Endothelial cell of hepatic sinusoid (primary cell): ENCODE results near the gene HTRA1.

Source experiments
- in situ Hi-C: cut with HindIII; loops from 2 replicates; pipeline ENCODE4 v1.10.0; 2017; ENCODE audit warnings: low sequenced_read_pairs

HTRA1 gene

GRCh38 chr10:122493761-122494160 lies 32.4 kb downstream of the HTRA1 start:
- in situ Hi-C loops = no loop called here

DNA sequence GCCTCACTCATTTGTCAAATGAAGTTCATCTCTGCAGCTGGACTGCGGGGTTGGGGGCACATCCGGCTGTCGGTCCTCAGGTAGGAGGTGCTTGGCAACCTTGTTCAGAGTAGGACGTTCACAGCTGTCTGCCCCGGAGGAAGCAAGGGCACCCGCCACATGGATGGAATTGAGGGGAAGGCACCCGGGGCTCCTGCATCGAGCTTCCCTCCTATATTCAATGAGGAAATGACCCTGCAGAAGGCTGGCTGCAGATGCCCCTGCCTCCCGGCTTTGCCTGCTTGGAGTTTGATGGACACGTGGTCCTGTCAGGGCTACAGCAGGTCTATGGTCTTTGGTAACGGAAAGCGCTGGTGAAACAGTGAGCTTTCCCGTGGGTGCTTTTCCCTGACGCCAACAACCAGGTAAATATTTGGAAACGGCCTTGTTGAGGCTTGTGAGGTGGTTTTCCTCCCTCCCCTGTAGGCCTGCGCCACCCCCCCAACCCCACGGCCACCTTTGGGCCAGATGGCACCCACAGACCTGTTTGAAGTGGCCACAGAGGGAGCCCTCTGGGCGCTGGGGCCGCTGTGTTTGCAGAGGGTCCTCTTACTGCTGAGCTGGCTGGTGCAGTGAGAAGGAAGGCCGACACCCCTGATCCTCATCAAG lies 32.9 kb downstream of the HTRA1 start:
- in situ Hi-C loops = no loop called here

- in situ Hi-C loops = no loop called here
Observed at GRCh38 chr10:122494833-122495232, 33.5 kb downstream of the HTRA1 start.

DNA sequence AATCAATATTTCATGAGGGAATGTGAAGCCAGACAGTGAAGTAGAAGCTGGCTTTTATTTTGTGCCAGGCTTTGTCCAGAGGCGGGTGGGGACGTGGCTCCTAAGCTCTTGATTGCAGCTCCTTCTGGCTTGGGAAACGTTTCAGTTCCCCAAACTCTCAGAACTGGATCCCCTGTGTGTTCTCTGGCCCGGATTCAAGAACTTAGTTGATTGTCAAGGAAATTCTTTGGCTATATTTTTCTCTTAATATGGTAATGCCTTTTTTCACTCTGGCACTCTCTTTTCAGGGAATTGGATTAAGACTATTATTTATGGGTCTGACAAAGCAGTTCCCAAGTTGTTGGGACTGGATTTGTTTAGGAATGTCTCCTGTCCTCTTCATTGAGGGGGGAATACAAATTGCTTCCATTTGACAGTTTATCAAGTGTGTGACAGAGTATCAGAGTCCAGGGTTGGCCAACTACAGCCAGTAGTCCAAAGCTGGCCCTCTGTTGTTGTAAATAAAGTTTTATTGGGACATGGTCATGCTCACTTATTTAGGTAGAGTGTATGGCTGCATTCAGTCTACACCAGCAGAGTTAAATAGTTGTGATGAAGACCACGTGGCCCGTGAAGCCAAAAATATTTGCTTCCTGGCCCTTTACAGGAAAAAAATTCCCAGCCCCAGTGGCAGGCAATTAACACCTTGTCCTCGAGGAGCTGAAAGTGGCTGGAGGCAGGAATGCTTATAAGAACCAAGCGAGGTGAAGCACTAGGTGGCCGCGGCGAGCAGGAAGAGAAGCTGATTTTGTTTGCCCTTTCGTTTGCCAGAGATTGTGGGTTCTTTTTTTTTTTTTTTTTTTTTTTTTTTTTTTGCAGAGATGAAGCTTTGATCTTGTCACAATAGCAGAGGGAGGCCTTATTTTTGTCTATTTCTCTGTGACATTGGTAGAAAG lies 34.3 kb downstream of the HTRA1 start:
- in situ Hi-C loops = no loop called here

DNA sequence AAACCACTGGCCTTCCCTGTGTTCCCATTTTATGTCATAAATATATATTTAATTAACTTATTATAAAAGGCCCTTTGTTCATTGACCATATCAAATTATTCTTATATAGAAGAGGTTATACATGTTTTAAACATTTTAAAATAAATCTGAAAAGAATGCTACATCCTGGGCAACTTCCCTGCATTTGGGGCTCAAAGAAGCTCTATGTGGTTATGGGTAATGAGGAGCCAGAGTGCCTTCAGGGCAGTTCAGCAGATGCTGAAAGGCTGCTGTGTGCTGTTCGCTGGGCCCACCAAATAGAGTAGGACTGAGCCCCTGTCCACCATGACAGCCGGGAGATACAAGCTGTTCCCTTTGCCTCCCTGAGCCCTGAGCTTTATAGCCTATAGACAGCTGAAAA lies 35.9 kb downstream of the HTRA1 start:
- in situ Hi-C loops = no loop called here

GRCh38 chr10:122498521-122498920 lies 37.2 kb downstream of the HTRA1 start:
- in situ Hi-C loops = no loop called here

GRCh38 chr10:122499012-122499411 lies 37.7 kb downstream of the HTRA1 start:
- in situ Hi-C loops = no loop called here

DNA sequence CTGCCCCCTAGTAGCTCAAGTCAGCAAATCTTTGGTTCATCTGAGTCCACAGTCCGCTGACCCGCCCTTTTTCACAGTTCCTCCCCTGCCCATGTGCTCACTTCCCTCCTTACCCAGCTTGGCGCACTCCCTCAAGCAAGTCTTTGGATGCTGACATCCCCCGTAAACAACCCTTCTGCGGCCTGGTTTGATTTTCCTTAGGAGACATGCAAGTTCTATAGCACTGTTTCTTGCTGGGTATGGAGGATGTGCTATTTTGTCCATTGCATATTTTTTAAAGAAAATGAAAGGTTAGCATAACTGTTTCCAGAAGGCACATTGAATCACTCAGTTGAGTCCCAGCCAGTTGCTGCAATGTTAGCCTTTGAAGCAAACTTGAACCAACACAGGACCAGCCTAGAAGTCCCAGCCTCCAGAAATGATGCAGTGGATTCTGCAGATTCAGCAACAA lies 38.2 kb downstream of the HTRA1 start:
- in situ Hi-C loops = no loop called here

- in situ Hi-C loops = no loop called here
Observed at GRCh38 chr10:122500194-122500593, 38.8 kb downstream of the HTRA1 start.

GRCh38 chr10:122500726-122501125 lies 39.4 kb downstream of the HTRA1 start:
- in situ Hi-C loops = no loop called here

GRCh38 chr10:122503012-122503411 lies 41.7 kb downstream of the HTRA1 start:
- in situ Hi-C loops = no loop called here

DNA sequence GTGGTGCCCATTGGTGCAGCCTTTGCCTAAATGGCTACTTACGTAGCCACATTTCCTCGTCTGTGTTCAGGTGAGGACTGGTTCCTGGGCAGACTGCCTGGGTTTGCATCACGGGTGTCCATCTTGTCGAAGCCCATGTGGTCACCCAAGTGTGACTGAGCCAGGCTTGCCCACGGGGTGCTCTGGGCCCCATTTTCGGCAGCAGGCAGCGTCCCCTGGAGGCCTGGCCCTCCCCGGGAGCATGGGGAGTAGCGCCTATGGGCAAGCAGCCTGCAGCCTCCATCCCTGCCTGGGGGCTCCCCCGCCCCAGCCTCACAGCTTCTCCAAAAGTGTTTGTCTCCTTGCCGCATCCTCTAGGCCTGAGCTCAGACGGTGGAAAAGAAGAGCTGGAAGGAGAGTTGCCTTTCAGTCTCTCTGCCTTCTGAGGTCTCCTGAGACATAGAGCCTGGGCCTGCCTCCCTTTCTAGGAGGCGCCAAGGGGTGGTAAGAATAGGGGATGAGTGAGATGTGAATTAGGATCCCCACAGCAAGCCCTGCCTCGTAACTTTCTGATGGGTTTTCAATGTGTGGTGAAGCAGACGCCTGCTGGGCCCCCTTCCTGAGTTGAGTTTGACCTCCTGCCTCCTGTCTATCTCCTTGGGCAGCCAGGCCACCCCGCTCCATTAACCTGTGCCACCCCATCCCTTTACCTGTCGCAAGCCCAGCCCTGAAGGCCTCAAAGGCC lies 42.7 kb downstream of the HTRA1 start:
- in situ Hi-C loops = no loop called here

DNA sequence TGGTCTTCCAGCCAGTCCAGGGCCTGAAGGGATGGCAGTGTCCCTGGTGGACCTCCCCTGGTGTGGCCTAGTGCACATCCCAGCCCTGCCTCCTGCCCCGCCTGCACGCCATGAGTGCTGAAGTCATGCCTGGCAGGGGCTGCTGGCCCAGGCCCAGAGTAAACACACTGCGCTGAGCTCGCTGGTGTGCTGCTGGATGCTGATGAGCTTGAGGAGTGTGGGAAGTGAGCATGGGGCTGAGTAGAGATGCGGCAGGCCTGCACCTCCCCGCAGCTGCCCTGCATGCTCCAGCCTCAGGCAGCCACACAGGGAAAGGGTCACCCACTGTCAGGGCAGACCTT lies 43.2 kb downstream of the HTRA1 start:
- in situ Hi-C loops = no loop called here

- in situ Hi-C loops = no loop called here
Observed at GRCh38 chr10:122505011-122505410, 43.7 kb downstream of the HTRA1 start.

- in situ Hi-C loops = no loop called here
Observed at GRCh38 chr10:122505885-122506645, 44.7 kb downstream of the HTRA1 start.

- in situ Hi-C loops = no loop called here
Observed at GRCh38 chr10:122507616-122508015, 46.3 kb downstream of the HTRA1 start.

DNA sequence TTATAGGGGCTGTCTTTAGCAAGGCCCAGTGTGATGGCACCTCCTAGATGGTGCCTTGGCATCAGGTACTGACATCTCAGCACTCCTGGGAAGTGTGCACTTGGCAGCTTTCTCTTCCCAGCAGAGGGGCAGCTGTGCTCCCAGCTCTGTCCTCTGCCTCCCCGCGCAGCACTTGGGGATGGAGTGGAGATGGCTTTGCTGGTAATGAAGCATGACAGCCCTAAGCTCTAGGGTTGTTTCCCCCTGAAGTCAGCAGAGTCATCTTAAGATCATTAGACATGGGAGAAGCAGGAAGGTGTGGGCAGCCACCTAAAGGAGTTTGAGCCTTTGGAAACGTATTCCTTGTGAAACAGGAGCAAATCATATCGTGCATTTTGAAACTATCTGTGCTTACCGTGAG lies 46.7 kb downstream of the HTRA1 start:
- in situ Hi-C loops = no loop called here

GRCh38 chr10:122509323-122509722 lies 48.0 kb downstream of the HTRA1 start:
- in situ Hi-C loops = no loop called here

DNA sequence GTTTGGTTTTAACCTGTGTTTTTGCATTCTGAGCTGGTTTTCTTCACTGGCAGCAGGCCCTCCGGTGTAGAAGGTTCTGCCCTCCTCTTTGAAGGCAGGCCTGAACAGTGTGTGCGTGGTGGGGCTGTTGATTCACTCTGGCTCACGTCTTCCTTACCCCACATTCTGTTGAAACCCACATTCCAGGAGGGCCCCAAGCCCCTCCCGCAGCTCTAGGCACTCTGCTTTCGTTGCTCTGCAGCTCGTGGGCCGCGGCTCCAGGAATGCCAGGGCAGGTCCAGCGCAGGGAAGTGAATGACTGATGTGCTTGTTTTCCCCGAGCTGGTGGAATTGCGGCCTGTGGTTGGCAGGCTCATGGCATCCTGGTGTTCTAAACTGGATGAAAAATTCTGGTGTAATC lies 49.0 kb downstream of the HTRA1 start:
- in situ Hi-C loops = no loop called here

GRCh38 chr10:122510736-122511135 lies 49.4 kb downstream of the HTRA1 start:
- in situ Hi-C loops = no loop called here

GRCh38 chr10:122513053-122513452 lies 51.7 kb downstream of the HTRA1 start:
- in situ Hi-C loops = no loop called here
